Gastroesophageal sphincter (tissue), 4 donors: ENCODE data around the gene C15orf62. TPM values are rescaled to one million over a fixed set of nuclear protein-coding genes. Genes with fewer than 3 reads are reported as not detected.

Source experiments
- ATAC-seq: fragments of 150-250 bp; one replicate; pipeline ENCODE4 v1.9.1; 2016; ENCODE audit warnings: mild to moderate bottlenecking, moderate library complexity
- H3K27ac ChIP-seq, 4 donors: fragments of 200-600 bp; sonication (generic) in 3 of 4; 1 replicate in 3 of 4; 2 replicates in 1 of 4; pipeline ENCODE4 v1.5.1; 2016 to 2019
- H3K27me3 ChIP-seq: fragments of 200-600 bp; sonication (generic); one replicate; pipeline ENCODE4 v1.5.1; 2019
- H3K36me3 ChIP-seq, 2 donors: fragments of 200-600 bp; sonication (generic); one replicate each; pipeline ENCODE4 v1.5.1; 2019; ENCODE audit warnings: control low read depth in 1 of 2
- H3K4me1 ChIP-seq, 3 donors: fragments of 200-600 bp; sonication (generic); 1 replicate in 2 of 3; 2 replicates in 1 of 3; pipeline ENCODE4 v1.5.1; 2016 to 2019; ENCODE audit warnings: control low read depth in 2 of 3
- H3K4me3 ChIP-seq, 2 donors: fragments of 200-600 bp; sonication (generic); one replicate each; pipeline ENCODE4 v1.5.1; 2019; ENCODE audit warnings: mild to moderate bottlenecking in 1 of 2, moderate library complexity in 1 of 2
- H3K9me3 ChIP-seq, 3 donors: fragments of 200-600 bp; sonication (generic); one replicate each; pipeline ENCODE4 v1.5.1; 2017 to 2019; ENCODE audit warnings: control low read depth in 2 of 3
- EP300 ChIP-seq: sonication (generic); formaldehyde crosslinking; IDR thresholded peaks from one replicate; pipeline ENCODE4 v1.6.1; 2017; ENCODE audit warnings: antibody characterized with exemption, mild to moderate bottlenecking
- POLR2A ChIP-seq, 2 donors: fragments of 450-650 bp; IDR thresholded peaks; one replicate each; pipeline ENCODE4 v1.6.1; 2017; ENCODE audit warnings: antibody characterized with exemption in 2 of 2, mild to moderate bottlenecking in 2 of 2, moderate library complexity in 1 of 2
- POLR2AphosphoS5 ChIP-seq: sonication (generic); formaldehyde crosslinking; IDR thresholded peaks from one replicate; pipeline ENCODE4 v1.6.1; 2017; ENCODE audit warnings: antibody characterized with exemption
- WGBS, 2 donors: methylation state at CpG; one replicate each; pipeline ENCODE4 v1.1.5; 2018; ENCODE audit warnings: low coverage in 1 of 2; 5-methylcytosine and 5-hydroxymethylcytosine counted together
- total RNA-seq, 4 donors: library from RNA; depleted of rRNA; stranded (reverse); fragments of >200 nt; gene quantifications; one replicate each; pipeline ENCODE4 v1.1.0, GENCODE V29; 2016
- TF ChIP-seq, protein P1 (sequence below), 4 experiments: fragments of 200-600 bp in 2 of 4; fragments of 450-650 bp in 2 of 4; sonication (generic) in 1 of 4; IDR thresholded peaks; one replicate each; pipeline ENCODE4 v1.5.1; 2017 to 2019; ENCODE audit warnings: antibody characterized with exemption in 4 of 4, mild to moderate bottlenecking in 2 of 4, moderate library complexity in 2 of 4

The C15orf62 gene
- total RNA-seq, 4 donors from 2014 or later, result 0.16 to 0.42 (median 0.31) TPM

DNA sequence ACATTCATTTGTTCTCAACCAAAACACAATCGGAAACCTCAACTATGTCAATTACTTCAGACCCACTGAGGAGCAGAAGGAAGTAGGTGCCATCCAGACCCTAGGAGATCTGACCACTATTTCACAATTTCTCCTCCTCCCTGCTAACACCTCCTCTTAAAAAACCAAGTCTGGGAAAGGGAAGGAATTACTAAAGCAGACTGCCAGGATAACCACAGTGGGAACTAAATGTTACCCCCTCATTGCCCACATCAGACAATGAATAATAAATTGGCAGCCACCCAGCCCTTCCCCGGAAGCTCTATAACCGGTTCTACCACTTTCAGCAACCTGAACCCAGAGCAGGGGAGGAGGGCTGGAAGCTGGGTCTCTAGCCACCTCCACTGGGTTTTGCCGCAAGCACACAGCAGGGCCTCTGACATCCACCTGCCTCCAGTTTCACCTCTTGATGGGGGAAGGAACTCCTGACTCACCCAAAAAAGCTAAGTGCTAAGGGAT is 17.6 kb downstream of the C15orf62 start:
- Histone ChIP-seq H3K4me1 (peaks cover 0 to 9% (median 5%) of the 10 kb centered on the region in 3 donors), H3K27me3 (no peaks in the 10 kb centered on the region), H3K9me3 (no peaks in the 10 kb centered on the region), H3K36me3 (peaks cover 0 to 23% of the 10 kb centered on the region in 2 donors), H3K4me3 (no peak overlapping the region), H3K27ac (no peak overlapping the region)
- ATAC-seq, result no peak
- TF ChIP-seq EP300 (no peak), POLR2A (IDR thresholded peaks at IDR 0.05) (no peak), POLR2AphosphoS5 (no peak)
- TF ChIP-seq, protein P1, sequence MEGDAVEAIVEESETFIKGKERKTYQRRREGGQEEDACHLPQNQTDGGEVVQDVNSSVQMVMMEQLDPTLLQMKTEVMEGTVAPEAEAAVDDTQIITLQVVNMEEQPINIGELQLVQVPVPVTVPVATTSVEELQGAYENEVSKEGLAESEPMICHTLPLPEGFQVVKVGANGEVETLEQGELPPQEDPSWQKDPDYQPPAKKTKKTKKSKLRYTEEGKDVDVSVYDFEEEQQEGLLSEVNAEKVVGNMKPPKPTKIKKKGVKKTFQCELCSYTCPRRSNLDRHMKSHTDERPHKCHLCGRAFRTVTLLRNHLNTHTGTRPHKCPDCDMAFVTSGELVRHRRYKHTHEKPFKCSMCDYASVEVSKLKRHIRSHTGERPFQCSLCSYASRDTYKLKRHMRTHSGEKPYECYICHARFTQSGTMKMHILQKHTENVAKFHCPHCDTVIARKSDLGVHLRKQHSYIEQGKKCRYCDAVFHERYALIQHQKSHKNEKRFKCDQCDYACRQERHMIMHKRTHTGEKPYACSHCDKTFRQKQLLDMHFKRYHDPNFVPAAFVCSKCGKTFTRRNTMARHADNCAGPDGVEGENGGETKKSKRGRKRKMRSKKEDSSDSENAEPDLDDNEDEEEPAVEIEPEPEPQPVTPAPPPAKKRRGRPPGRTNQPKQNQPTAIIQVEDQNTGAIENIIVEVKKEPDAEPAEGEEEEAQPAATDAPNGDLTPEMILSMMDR (IDR thresholded peaks at IDR 0.05), result no peak
- 33 to 44% methylated on average over 1 of the region's 4 CpGs for WGBS, 2 donors

DNA sequence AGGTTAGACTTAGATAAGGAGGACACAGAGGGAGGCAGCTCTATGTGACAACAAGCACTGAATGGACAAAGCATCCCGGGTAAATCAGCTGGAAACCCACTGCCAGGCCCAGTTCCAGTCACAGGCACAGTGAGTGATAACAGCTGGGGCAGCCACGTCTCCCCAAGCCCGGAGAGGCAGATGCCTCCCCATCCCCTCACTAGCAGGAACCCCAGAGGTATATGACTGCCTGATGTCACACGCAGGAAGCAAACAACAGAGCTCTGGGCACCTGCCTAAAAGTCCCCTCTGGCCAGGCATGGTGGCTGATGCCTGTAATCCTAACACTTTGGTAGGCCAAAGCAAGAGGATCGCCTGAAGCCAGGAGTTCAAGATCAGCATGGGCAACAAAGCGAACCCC is 18.2 kb downstream of the C15orf62 start:
- peaks cover 0 to 9% (median 5%) of the 10 kb centered on the region in 3 donors for H3K4me1 ChIP-seq
- no peak overlapping the region for H3K4me3 ChIP-seq
- no peak for ATAC-seq
- TF ChIP-seq, protein P1 (IDR thresholded peaks at IDR 0.05), result no peak
- TF ChIP-seq EP300 (no peak), POLR2AphosphoS5 (no peak), POLR2A (IDR thresholded peaks at IDR 0.05) (no peak)
- H3K27me3 ChIP-seq, result no peaks in the 10 kb centered on the region
- H3K9me3 ChIP-seq, result no peaks in the 10 kb centered on the region
- peaks cover 0 to 26% of the 10 kb centered on the region in 2 donors for H3K36me3 ChIP-seq
- H3K27ac ChIP-seq, result no peak overlapping the region
- WGBS, 2 donors, result 100% methylated on average over 1 of the region's 6 CpGs; no CpG with 5 or more reads in 1 of the 2 donors

DNA sequence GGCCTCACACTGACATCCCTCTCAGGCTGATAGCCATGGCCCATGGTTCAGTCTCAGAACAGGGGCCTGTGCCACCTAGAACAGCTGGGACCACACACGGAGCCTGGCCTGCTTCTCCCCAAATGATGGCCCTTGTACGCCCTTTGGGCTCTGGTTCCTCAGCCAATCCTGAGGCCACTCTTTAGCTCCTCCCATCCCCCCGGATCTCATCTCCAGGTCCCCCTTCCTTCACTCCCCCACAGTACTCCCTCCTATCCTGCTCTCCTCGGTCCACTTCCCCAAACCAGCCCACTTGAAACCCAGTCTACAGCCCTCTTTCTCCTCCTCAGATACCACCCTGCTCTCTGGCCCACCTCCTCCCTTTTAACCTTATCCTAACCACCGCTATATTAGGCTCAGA is 19.3 kb downstream of the C15orf62 start:
- TF ChIP-seq, protein P1 (IDR thresholded peaks at IDR 0.05), result no peak
- TF ChIP-seq EP300 (no peak), POLR2AphosphoS5 (no peak), POLR2A (IDR thresholded peaks at IDR 0.05) (no peak)
- 67 to 100% methylated on average over 1 to 5 of the region's 5 CpGs for WGBS, 2 donors
- H3K4me1 ChIP-seq, result peaks cover 0 to 17% (median 8%) of the 10 kb centered on the region in 3 donors
- peaks cover 0 to 26% of the 10 kb centered on the region in 2 donors for H3K36me3 ChIP-seq
- no peaks in the 10 kb centered on the region for H3K27me3 ChIP-seq
- no peak overlapping the region for H3K27ac ChIP-seq
- H3K4me3 ChIP-seq, result no peak overlapping the region
- no peaks in the 10 kb centered on the region for H3K9me3 ChIP-seq
- no peak for ATAC-seq

DNA sequence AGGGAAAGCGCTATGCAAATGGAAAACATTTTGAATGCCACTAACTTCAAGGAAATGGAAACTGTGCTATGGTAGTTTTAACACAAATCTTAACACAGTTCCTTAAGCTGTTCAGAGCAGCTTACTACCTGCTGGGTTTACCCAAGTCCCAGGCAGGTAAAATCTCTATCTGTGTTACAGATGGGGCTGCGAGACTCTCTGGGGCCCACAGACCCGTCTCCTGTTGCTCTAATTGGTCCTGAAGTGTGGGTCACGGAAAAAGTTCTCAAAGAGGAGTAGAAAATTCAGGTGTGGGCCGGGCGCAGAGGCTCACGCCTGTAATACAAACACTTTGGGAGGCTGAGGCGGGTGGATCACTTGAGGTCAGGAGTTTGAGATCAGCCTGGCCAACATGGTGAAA is 20.2 kb downstream of the C15orf62 start:
- peaks cover 0 to 23% (median 8%) of the 10 kb centered on the region in 3 donors for H3K4me1 ChIP-seq
- no peaks in the 10 kb centered on the region for H3K27me3 ChIP-seq
- no peaks in the 10 kb centered on the region for H3K9me3 ChIP-seq
- no peak for ATAC-seq
- 80 to 100% methylated on average over 1 to 7 of the region's 8 CpGs for WGBS, 2 donors
- no peak overlapping the region for H3K27ac ChIP-seq
- no peak overlapping the region for H3K4me3 ChIP-seq
- H3K36me3 ChIP-seq, result peaks cover 0 to 26% of the 10 kb centered on the region in 2 donors
- no peak for TF ChIP-seq POLR2AphosphoS5
- TF ChIP-seq EP300, result no peak
- no peak for TF ChIP-seq POLR2A (IDR thresholded peaks at IDR 0.05)
- TF ChIP-seq, protein P1 (IDR thresholded peaks at IDR 0.05), result no peak

DNA sequence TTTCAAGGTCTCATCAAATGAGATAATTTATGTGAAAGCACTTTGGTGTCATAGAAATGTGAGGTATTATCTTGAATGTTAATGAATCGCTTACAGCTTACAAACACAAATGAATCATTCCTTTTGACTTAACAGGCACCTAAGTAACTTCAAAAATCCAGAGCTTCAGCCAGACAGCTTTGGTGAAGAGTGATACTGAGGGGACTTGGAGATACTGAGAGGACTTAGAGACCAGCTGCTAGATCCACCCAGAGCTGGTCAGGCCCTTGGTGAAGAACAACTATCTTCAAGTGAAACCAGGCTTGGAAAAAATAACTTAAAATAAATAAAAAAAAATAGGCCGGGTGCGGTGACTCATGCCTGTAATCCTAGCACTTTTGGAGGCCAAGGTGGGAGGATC is 20.9 kb downstream of the C15orf62 start:
- Histone ChIP-seq H3K9me3 (no peaks in the 10 kb centered on the region), H3K27ac (no peak overlapping the region), H3K4me1 (peaks cover 0 to 31% (median 8%) of the 10 kb centered on the region in 3 donors), H3K4me3 (no peak overlapping the region), H3K36me3 (peaks cover 0 to 26% of the 10 kb centered on the region in 2 donors), H3K27me3 (no peaks in the 10 kb centered on the region)
- 53 to 58% methylated on average over 3 of the region's 3 CpGs for WGBS, 2 donors
- TF ChIP-seq EP300, result no peak
- TF ChIP-seq POLR2A (IDR thresholded peaks at IDR 0.05), result no peak
- TF ChIP-seq, protein P1 (IDR thresholded peaks at IDR 0.05), result no peak
- TF ChIP-seq POLR2AphosphoS5, result no peak
- no peak for ATAC-seq
